ENCODE results near the gene WNT9A.
"Not testable (repeated sequence)": the region's sequence is repeated elsewhere in the genome, so short reads cannot be mapped to it uniquely, and the experiment has no call there.

Gene WNT9A

GRCh38 chr1:227971216-227971615 lies 23.5 kb upstream of the WNT9A start:
- DNase-seq (ENCODE audit: low read depth, low spot score); H3K4me3 ChIP-seq (ENCODE audit: low read depth, low read length); POLR2A ChIA-PET; CTCF ChIA-PET: not testable (repeated sequence)

GRCh38 chr1:227970076-227970995 lies 22.6 kb upstream of the WNT9A start:
- POLR2A ChIA-PET; CTCF ChIA-PET; DNase-seq (ENCODE audit: low read depth, low spot score); H3K4me3 ChIP-seq (ENCODE audit: low read depth, low read length): not testable (repeated sequence)

GRCh38 chr1:227967815-227968214 lies 20.1 kb upstream of the WNT9A start:
- DNase-seq (ENCODE audit: low read depth, low spot score); CTCF ChIA-PET: not testable (repeated sequence)

GRCh38 chr1:227966733-227967132 lies 19.0 kb upstream of the WNT9A start:
- POLR2A ChIA-PET; CTCF ChIA-PET; DNase-seq (ENCODE audit: low read depth, low spot score); H3K4me3 ChIP-seq (ENCODE audit: low read depth, low read length): not testable (repeated sequence)

More at GRCh38 chr1:227967815-227968214, 20.1 kb upstream of the WNT9A start:
- H3K4me3 ChIP-seq (ENCODE audit: low read depth, low read length); POLR2A ChIA-PET: not testable (repeated sequence)

- DNase-seq (ENCODE audit: low read depth, low spot score) = no peak
- H3K4me3 ChIP-seq (ENCODE audit: low read depth, low read length) = no peak overlapping the region
- CTCF ChIA-PET = interaction anchor here (1.2 to 1.7 kb wide), 2 partner anchors 10 to 481 kb away, joined by 4 to 5 read pairs; no protein-coding TSS in a partner anchor
- POLR2A ChIA-PET = no interaction called here
- no peak for TF ChIP-seq CTCF (IDR thresholded peaks at IDR 0.05; ENCODE audit: insufficient read depth, low read length, missing control alignments)
Measured at GRCh38 chr1:227961651-227962466, 14.1 kb upstream of the WNT9A start.

GRCh38 chr1:227959325-227959860 lies 11.7 kb upstream of the WNT9A start:
- DNase-seq (ENCODE audit: low read depth, low spot score) = no peak
- no peak overlapping the region for H3K4me3 ChIP-seq (ENCODE audit: low read depth, low read length)
- CTCF ChIA-PET = interaction anchor here (1.0 kb wide), 1 partner anchor 197 kb away, joined by 3 read pairs; no protein-coding TSS in a partner anchor
- no peak for TF ChIP-seq CTCF (IDR thresholded peaks at IDR 0.05; ENCODE audit: insufficient read depth, low read length, missing control alignments)
- POLR2A ChIA-PET = no interaction called here

GRCh38 chr1:227958617-227959324 lies 11.0 kb upstream of the WNT9A start:
- no peak overlapping the region for H3K4me3 ChIP-seq (ENCODE audit: low read depth, low read length)
- CTCF ChIA-PET = interaction anchor here (2.2 kb wide), 1 partner anchor 228 kb away, joined by 4 read pairs; no protein-coding TSS in a partner anchor
- DNase-seq (ENCODE audit: low read depth, low spot score) = no peak
- POLR2A ChIA-PET = no interaction called here
- no peak for TF ChIP-seq CTCF (IDR thresholded peaks at IDR 0.05; ENCODE audit: insufficient read depth, low read length, missing control alignments)

- TF ChIP-seq CTCF (IDR thresholded peaks at IDR 0.05; ENCODE audit: insufficient read depth, low read length, missing control alignments) = no peak
- POLR2A ChIA-PET = no interaction called here
- CTCF ChIA-PET = interaction anchor here (1.3 to 1.4 kb wide), 2 partner anchors 193 to 474 kb away, joined by 3 to 4 read pairs; no protein-coding TSS in a partner anchor
- DNase-seq (ENCODE audit: low read depth, low spot score) = no peak
- H3K4me3 ChIP-seq (ENCODE audit: low read depth, low read length) = no peak overlapping the region
Measured at GRCh38 chr1:227955808-227956207, 8.1 kb upstream of the WNT9A start.
